Fibroblast of lung (primary cell): ENCODE results near the gene PEPD. TPM values are rescaled to one million over a fixed set of nuclear protein-coding genes. Genes with fewer than 3 reads are reported as not detected.
"Not testable (repeated sequence)": the region's sequence is repeated elsewhere in the genome, so short reads cannot be mapped to it uniquely, and the experiment has no call there.

ENCODE experiments used
- DNase-seq, 2 donors: peaks; one replicate each; pipeline versions ENCODE4 v3.0.0 to v3.0.0-alpha.2; 2010; ENCODE audit warnings: low read depth in 2 of 2
- H2AFZ ChIP-seq: 2 replicates; pipeline ENCODE4 v1.5.1; 2012; ENCODE audit warnings: low read length, control low read depth, inconsistent platforms
- H3K27ac ChIP-seq: 2 replicates; pipeline ENCODE4 v1.5.1; 2011; ENCODE audit warnings: low read length, control low read depth; ENCODE audit not compliant: insufficient read depth
- H3K27me3 ChIP-seq: 2 replicates; pipeline ENCODE4 v1.5.1; 2011; ENCODE audit warnings: mild to moderate bottlenecking, low read length; ENCODE audit not compliant: control insufficient read depth, insufficient read depth
- H3K36me3 ChIP-seq: 2 replicates; pipeline ENCODE4 v1.5.1; 2011; ENCODE audit warnings: low read length; ENCODE audit not compliant: control insufficient read depth, insufficient read depth
- H3K4me1 ChIP-seq: 2 replicates; pipeline ENCODE4 v1.5.1; 2011; ENCODE audit warnings: low read length; ENCODE audit not compliant: control insufficient read depth, insufficient read depth; ENCODE audit errors: extremely low read depth
- H3K4me2 ChIP-seq: 2 replicates; pipeline ENCODE4 v1.5.1; 2011; ENCODE audit warnings: low read length, control low read depth; ENCODE audit not compliant: insufficient read depth; ENCODE audit errors: extremely low read depth
- H3K4me3 ChIP-seq, 4 experiments: fragments of 200-600 bp in 1 of 4; sonication (generic) in 1 of 4; replicated peaks in 1 of 4; 2 replicates each; pipeline ENCODE4 v1.5.1; 2011 to 2016; ENCODE audit warnings: low read length in 4 of 4, low read depth in 3 of 4, mild to moderate bottlenecking in 3 of 4, control low read depth in 2 of 4, inconsistent platforms in 1 of 4, mixed read lengths in 1 of 4; ENCODE audit not compliant: insufficient read depth in 1 of 4; ENCODE audit errors: control extremely low read depth in 1 of 4
- H3K79me2 ChIP-seq: 2 replicates; pipeline ENCODE4 v1.5.1; 2012; ENCODE audit warnings: mild to moderate bottlenecking, low read length, inconsistent platforms; ENCODE audit not compliant: control insufficient read depth, insufficient read depth
- H3K9ac ChIP-seq: 2 replicates; pipeline ENCODE4 v1.5.1; 2011; ENCODE audit warnings: mild to moderate bottlenecking, low read length, control low read depth; ENCODE audit not compliant: insufficient read depth
- H3K9me3 ChIP-seq: 2 replicates; pipeline ENCODE4 v1.5.1; 2012; ENCODE audit warnings: low read depth, low read length; ENCODE audit not compliant: control insufficient read depth, insufficient read depth
- H4K20me1 ChIP-seq: 2 replicates; pipeline ENCODE4 v1.5.1; 2011; ENCODE audit warnings: low read length; ENCODE audit not compliant: control insufficient read depth, insufficient read depth; ENCODE audit errors: extremely low read depth
- CTCF ChIP-seq, 2 donors: IDR thresholded peaks in 1 of 2; conservative IDR thresholded peaks in 1 of 2; 1 replicate in 1 of 2; 2 replicates in 1 of 2; pipeline ENCODE4 v1.5.1; 2011 to 2012; ENCODE audit warnings: low read length in 2 of 2, control low read depth in 1 of 2, inconsistent platforms in 1 of 2, low read depth in 1 of 2, mild to moderate bottlenecking in 1 of 2
- EZH2 ChIP-seq: IDR thresholded peaks from 2 replicates; pipeline ENCODE4 v1.5.1; 2012; ENCODE audit warnings: low read length, control low read depth, mild to moderate bottlenecking; ENCODE audit errors: missing control alignments
- polyA plus RNA-seq, 2 donors: library from polyadenylated mRNA; depleted of rRNA in 1 of 2; stranded (reverse) in 1 of 2; unstranded in 1 of 2; fragments of >200 nt; gene quantifications; 2 replicates each; pipeline ENCODE4 v1.2.1, GENCODE V29; 2011 to 2012; ENCODE audit warnings: missing spikeins in 1 of 2
- total RNA-seq: library from RNA; depleted of rRNA; stranded (reverse); fragments of >200 nt; gene quantifications from 2 replicates; pipeline ENCODE4 v1.2.1, GENCODE V29; 2014

PEPD gene
- total and polyA plus RNA-seq, 2 donors (not counting 1 experiment from before 2014, with no cell fraction given): 59.8 to 81.9 TPM

- no peak overlapping the region for H3K4me2 ChIP-seq
- H3K9ac ChIP-seq: no peak overlapping the region
- no peaks in the 10 kb centered on the region for H4K20me1 ChIP-seq
- TF ChIP-seq EZH2 (no peak), CTCF (conservative IDR thresholded peaks at IDR 0.05 in 1 of 2, IDR thresholded peaks at IDR 0.05 in 1 of 2; ENCODE audit: low read depth in 1 of 2, low read length in 2 of 2) (no peak)
- H3K36me3 ChIP-seq: no peaks in the 10 kb centered on the region
- H3K27ac ChIP-seq: no peak overlapping the region
- H2AFZ ChIP-seq: no peak overlapping the region
- no peaks in the 10 kb centered on the region for H3K4me1 ChIP-seq
- no peak overlapping the region for H3K4me3 ChIP-seq
- no peak for DNase-seq
- H3K9me3 ChIP-seq: no peaks in the 10 kb centered on the region
- H3K27me3 ChIP-seq: no peaks in the 10 kb centered on the region
- H3K79me2 ChIP-seq: no peaks in the 10 kb centered on the region
Observed at GRCh38 chr19:33564836-33565338, 43.3 kb upstream of the PEPD start.

GRCh38 chr19:33562636-33563035, 41.0 kb upstream of the PEPD start:
- no peaks in the 10 kb centered on the region for H3K27me3 ChIP-seq
- H2AFZ ChIP-seq: no peak overlapping the region
- H4K20me1 ChIP-seq: no peaks in the 10 kb centered on the region
- H3K27ac ChIP-seq: no peak overlapping the region
- H3K79me2 ChIP-seq: no peaks in the 10 kb centered on the region
- TF ChIP-seq EZH2 (no peak), CTCF (conservative IDR thresholded peaks at IDR 0.05 in 1 of 2, IDR thresholded peaks at IDR 0.05 in 1 of 2; ENCODE audit: low read depth in 1 of 2, low read length in 2 of 2) (no peak)
- H3K4me2 ChIP-seq: no peak overlapping the region
- H3K36me3 ChIP-seq: no peaks in the 10 kb centered on the region
- DNase-seq: no peak
- no peaks in the 10 kb centered on the region for H3K4me1 ChIP-seq
- no peaks in the 10 kb centered on the region for H3K9me3 ChIP-seq
- H3K9ac ChIP-seq: no peak overlapping the region
- no peak overlapping the region for H3K4me3 ChIP-seq

GRCh38 chr19:33561666-33562065, 40.1 kb upstream of the PEPD start:
- not testable (repeated sequence) for H3K4me1 ChIP-seq, H3K9ac ChIP-seq, H3K27ac ChIP-seq, H3K9me3 ChIP-seq, H4K20me1 ChIP-seq, H3K4me2 ChIP-seq, H3K36me3 ChIP-seq, H3K79me2 ChIP-seq, DNase-seq, H3K4me3 ChIP-seq, H2AFZ ChIP-seq, H3K27me3 ChIP-seq
